Measurements from ENCODE around the gene NACC2. TPM values are rescaled to one million over a fixed set of nuclear protein-coding genes. Genes with fewer than 3 reads are reported as not detected.

NACC2 gene
- total and polyA plus RNA-seq, 9 of the 15 experiments (the other 6 are each of a cell fraction or from before 2014, with no cell fraction given), result 0.70 to 25.1 (median 5.6) TPM

- in situ Hi-C loops (cut with MboI), result no loop called here
- H3K4me1 ChIP-seq (replicated peaks in 1 of 2; ENCODE audit: control insufficient read depth in 2 of 2, insufficient read depth in 2 of 2, low read length in 2 of 2), result peaks cover 7 to 58% of the 10 kb centered on the region in 2 experiments
- H3K9ac ChIP-seq (ENCODE audit: insufficient read depth in 1 of 2, low read depth in 2 of 2, low read length in 2 of 2), result peak overlapping the region in 1 of 2 experiments; percentile 20; a peak in 1 of 4 replicates
- TF ChIP-seq ILK (tag; IDR thresholded peaks at IDR 0.05; ENCODE audit: borderline replicate concordance, low read depth), result no peak
- no peak for TF ChIP-seq KDM2B (CRISPR knock-in tag; IDR thresholded peaks at IDR 0.05)
- TF ChIP-seq ZNF717 (CRISPR knock-in tag; IDR thresholded peaks at IDR 0.05), result no peak
- TF ChIP-seq HMG20A (CRISPR knock-in tag; conservative IDR thresholded peaks at IDR 0.05), result no peak
- TF ChIP-seq ARHGAP35 (IDR thresholded peaks at IDR 0.05; ENCODE audit: partially characterized antibody), result no peak
- TF ChIP-seq ZNF23 (CRISPR knock-in tag; IDR thresholded peaks at IDR 0.05), result no peak
- no peak for TF ChIP-seq THAP12 (CRISPR knock-in tag; IDR thresholded peaks at IDR 0.05)
- no peak for TF ChIP-seq TCFL5 (CRISPR knock-in tag; conservative IDR thresholded peaks at IDR 0.05)
- TF ChIP-seq USF2 (CRISPR knock-in tag; IDR thresholded peaks at IDR 0.05), result no peak
- TF ChIP-seq, protein P1, sequence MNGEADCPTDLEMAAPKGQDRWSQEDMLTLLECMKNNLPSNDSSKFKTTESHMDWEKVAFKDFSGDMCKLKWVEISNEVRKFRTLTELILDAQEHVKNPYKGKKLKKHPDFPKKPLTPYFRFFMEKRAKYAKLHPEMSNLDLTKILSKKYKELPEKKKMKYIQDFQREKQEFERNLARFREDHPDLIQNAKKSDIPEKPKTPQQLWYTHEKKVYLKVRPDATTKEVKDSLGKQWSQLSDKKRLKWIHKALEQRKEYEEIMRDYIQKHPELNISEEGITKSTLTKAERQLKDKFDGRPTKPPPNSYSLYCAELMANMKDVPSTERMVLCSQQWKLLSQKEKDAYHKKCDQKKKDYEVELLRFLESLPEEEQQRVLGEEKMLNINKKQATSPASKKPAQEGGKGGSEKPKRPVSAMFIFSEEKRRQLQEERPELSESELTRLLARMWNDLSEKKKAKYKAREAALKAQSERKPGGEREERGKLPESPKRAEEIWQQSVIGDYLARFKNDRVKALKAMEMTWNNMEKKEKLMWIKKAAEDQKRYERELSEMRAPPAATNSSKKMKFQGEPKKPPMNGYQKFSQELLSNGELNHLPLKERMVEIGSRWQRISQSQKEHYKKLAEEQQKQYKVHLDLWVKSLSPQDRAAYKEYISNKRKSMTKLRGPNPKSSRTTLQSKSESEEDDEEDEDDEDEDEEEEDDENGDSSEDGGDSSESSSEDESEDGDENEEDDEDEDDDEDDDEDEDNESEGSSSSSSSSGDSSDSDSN (IDR thresholded peaks at IDR 0.05; ENCODE audit: borderline replicate concordance in 1 of 2, low read depth in 2 of 2, low read length in 2 of 2), result no peak
- TF ChIP-seq, protein P2, sequence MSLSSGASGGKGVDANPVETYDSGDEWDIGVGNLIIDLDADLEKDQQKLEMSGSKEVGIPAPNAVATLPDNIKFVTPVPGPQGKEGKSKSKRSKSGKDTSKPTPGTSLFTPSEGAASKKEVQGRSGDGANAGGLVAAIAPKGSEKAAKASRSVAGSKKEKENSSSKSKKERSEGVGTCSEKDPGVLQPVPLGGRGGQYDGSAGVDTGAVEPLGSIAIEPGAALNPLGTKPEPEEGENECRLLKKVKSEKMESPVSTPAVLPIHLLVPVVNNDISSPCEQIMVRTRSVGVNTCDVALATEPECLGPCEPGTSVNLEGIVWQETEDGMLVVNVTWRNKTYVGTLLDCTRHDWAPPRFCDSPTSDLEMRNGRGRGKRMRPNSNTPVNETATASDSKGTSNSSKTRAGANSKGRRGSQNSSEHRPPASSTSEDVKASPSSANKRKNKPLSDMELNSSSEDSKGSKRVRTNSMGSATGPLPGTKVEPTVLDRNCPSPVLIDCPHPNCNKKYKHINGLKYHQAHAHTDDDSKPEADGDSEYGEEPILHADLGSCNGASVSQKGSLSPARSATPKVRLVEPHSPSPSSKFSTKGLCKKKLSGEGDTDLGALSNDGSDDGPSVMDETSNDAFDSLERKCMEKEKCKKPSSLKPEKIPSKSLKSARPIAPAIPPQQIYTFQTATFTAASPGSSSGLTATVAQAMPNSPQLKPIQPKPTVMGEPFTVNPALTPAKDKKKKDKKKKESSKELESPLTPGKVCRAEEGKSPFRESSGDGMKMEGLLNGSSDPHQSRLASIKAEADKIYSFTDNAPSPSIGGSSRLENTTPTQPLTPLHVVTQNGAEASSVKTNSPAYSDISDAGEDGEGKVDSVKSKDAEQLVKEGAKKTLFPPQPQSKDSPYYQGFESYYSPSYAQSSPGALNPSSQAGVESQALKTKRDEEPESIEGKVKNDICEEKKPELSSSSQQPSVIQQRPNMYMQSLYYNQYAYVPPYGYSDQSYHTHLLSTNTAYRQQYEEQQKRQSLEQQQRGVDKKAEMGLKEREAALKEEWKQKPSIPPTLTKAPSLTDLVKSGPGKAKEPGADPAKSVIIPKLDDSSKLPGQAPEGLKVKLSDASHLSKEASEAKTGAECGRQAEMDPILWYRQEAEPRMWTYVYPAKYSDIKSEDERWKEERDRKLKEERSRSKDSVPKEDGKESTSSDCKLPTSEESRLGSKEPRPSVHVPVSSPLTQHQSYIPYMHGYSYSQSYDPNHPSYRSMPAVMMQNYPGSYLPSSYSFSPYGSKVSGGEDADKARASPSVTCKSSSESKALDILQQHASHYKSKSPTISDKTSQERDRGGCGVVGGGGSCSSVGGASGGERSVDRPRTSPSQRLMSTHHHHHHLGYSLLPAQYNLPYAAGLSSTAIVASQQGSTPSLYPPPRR (CRISPR knock-in tag; IDR thresholded peaks at IDR 0.05; ENCODE audit: borderline replicate concordance), result no peak
- TF ChIP-seq POLR2B (IDR thresholded peaks at IDR 0.05; ENCODE audit: low read depth, partially characterized antibody), result no peak
- TF ChIP-seq RFX5 (IDR thresholded peaks at IDR 0.05; ENCODE audit: low read depth, low read length), result no peak
These were observed 92.9 kb downstream of the NACC2 start for GRCh38 chr9:136002215-136002614.

More at GRCh38 chr9:136002215-136002614, 92.9 kb downstream of the NACC2 start:
- 93% methylated on average over 7 of the region's 11 CpGs for WGBS (ENCODE audit: insufficient coverage, low coverage, missing lambda C conversion rate)
- H3K27me3 ChIP-seq (ENCODE audit: control insufficient read depth in 2 of 2, insufficient read depth in 2 of 2, low read length in 2 of 2), result no peaks in the 10 kb centered on the region
- no peaks in the 10 kb centered on the region; the same call in 1 of the 2 replicates for H4K20me1 ChIP-seq (replicated peaks; ENCODE audit: control insufficient read depth, insufficient read depth, low read length)
- H3K36me3 ChIP-seq (ENCODE audit: control insufficient read depth, insufficient read depth, low read length), result no peaks in the 10 kb centered on the region
- H3K9me1 ChIP-seq (ENCODE audit: control insufficient read depth, insufficient read depth, low read length), result peaks cover 9% of the 10 kb centered on the region
- ChIA-PET CTCF (ENCODE audit: low intra/inter-chr PET ratio) (no interaction called here), POLR2A (interaction anchor here (0.6 kb wide), 1 partner anchor 255 kb away, joined by 3 read pairs; no protein-coding TSS in a partner anchor)
- H3K27ac ChIP-seq (ENCODE audit: extremely low read depth, low read depth, low read length), result no peak overlapping the region
- BruUV-seq (replicated peaks), result no TSS peak
- FAIRE-seq (no peak), ATAC-seq (no peak), DNase-seq (ENCODE audit: extremely low read depth in 1 of 4, low spot score in 3 of 4) (no peak)
- no peak overlapping the region for H2AFZ ChIP-seq (ENCODE audit: low read depth, low read length)
- H3K79me2 ChIP-seq (ENCODE audit: control insufficient read depth, insufficient read depth, low read length), result no peaks in the 10 kb centered on the region
- H3K9me3 ChIP-seq (replicated peaks; ENCODE audit: control insufficient read depth, insufficient read depth, low read depth, low read length), result no peaks in the 10 kb centered on the region
- H3K4me3 ChIP-seq, result no peak overlapping the region
- intact Hi-C loops (cut with micrococcal nuclease), result no loop called here
- no peak overlapping the region for H3K4me2 ChIP-seq (ENCODE audit: insufficient read depth, low read length)

All from K562 (cell line).